GM19193 (cell line): ENCODE data around the gene HDAC10.

Experiments
- POLR2A ChIP-seq: IDR thresholded peaks from 4 replicates; pipeline ENCODE4 v1.6.1; 2011; ENCODE audit not compliant: insufficient read depth, insufficient read length; ENCODE audit errors: extremely low read depth

HDAC10 gene

GRCh38 chr22:50250555-50251476 is at the start of gene HDAC10:
Gene HDAC10, minus strand, starts transcription at chr22:50251265. Its CDS starts 233 bp downstream, at chr22:50251032.
- TF ChIP-seq POLR2A, result peak; percentile 79

- no peak for TF ChIP-seq POLR2A
These were observed 49.7 kb upstream of the HDAC10 start for GRCh38 chr22:50300620-50301257.

- no peak for TF ChIP-seq POLR2A
These were observed 48.9 kb upstream of the HDAC10 start for GRCh38 chr22:50299785-50300619.

GRCh38 chr22:50298937-50299784 is 48.1 kb upstream of the HDAC10 start:
- TF ChIP-seq POLR2A, result no peak

- TF ChIP-seq POLR2A, result no peak
These were observed 47.2 kb upstream of the HDAC10 start for GRCh38 chr22:50298266-50298637.

- no peak for TF ChIP-seq POLR2A
These were observed 46.6 kb upstream of the HDAC10 start for GRCh38 chr22:50297510-50298265.

GRCh38 chr22:50296658-50297490 is 45.8 kb upstream of the HDAC10 start:
- no peak for TF ChIP-seq POLR2A

- no peak for TF ChIP-seq POLR2A
These were observed 43.2 kb upstream of the HDAC10 start for GRCh38 chr22:50294319-50294656.

GRCh38 chr22:50293441-50294318 is 42.6 kb upstream of the HDAC10 start:
- TF ChIP-seq POLR2A, result no peak

- TF ChIP-seq POLR2A, result no peak
These were observed 41.8 kb upstream of the HDAC10 start for GRCh38 chr22:50292643-50293440.

- TF ChIP-seq POLR2A, result no peak
These were observed 39.0 kb upstream of the HDAC10 start for GRCh38 chr22:50289942-50290630.
